Testis (tissue), 3 donors: ENCODE results near the gene CACNG6. TPM values are rescaled to one million over a fixed set of nuclear protein-coding genes. Genes with fewer than 3 reads are reported as not detected.

ENCODE experiments used
- DNase-seq: peaks from one replicate; pipeline ENCODE4 v3.0.0-alpha.2; 2019
- H3K27ac ChIP-seq, 2 donors: fragments of 200-600 bp; sonication (generic); one replicate each; pipeline ENCODE4 v1.5.1; 2019
- H3K27me3 ChIP-seq: fragments of 200-600 bp; sonication (generic); one replicate; pipeline ENCODE4 v1.5.1; 2019
- H3K36me3 ChIP-seq: fragments of 200-600 bp; sonication (generic); one replicate; pipeline ENCODE4 v1.5.1; 2017; ENCODE audit warnings: low read depth; ENCODE audit errors: missing control alignments
- H3K4me1 ChIP-seq: fragments of 200-600 bp; sonication (generic); one replicate; pipeline ENCODE4 v1.5.1; 2019
- H3K4me3 ChIP-seq, 2 donors: fragments of 200-600 bp; sonication (generic); one replicate each; pipeline ENCODE4 v1.5.1; 2017 to 2019
- H3K9me3 ChIP-seq: fragments of 200-600 bp; sonication (generic); one replicate; pipeline ENCODE4 v1.5.1; 2017
- CTCF ChIP-seq, 3 experiments: fragments of 450-650 bp in 2 of 3; fragments of 200-600 bp in 1 of 3; sonication (generic) in 1 of 3; IDR thresholded peaks; one replicate each; pipeline ENCODE4 v1.5.1; 2016 to 2019; ENCODE audit warnings: antibody characterized with exemption in 3 of 3, mild to moderate bottlenecking in 2 of 3, moderate library complexity in 1 of 3
- POLR2A ChIP-seq: fragments of 450-650 bp; IDR thresholded peaks from one replicate; pipeline ENCODE4 v1.6.1; 2017; ENCODE audit warnings: antibody characterized with exemption, mild to moderate bottlenecking, moderate library complexity
- WGBS, 2 donors: methylation state at CpG; one replicate each; pipeline ENCODE4 v1.1.5; 2018; 5-methylcytosine and 5-hydroxymethylcytosine counted together
- intact Hi-C: fragments of 100-400 bp; cut with DNase I; formaldehyde crosslinking; loops from one replicate; pipeline ENCODE4 v1.15.1; 2023; ENCODE audit warnings: low total_unique reads
- polyA plus RNA-seq: library from polyadenylated mRNA; stranded (reverse); fragments of 350-450 nt; fragmentation: Illumina TruSeq; extraction: RNeasy Lipid Tissue Mini Kit (QIAGEN cat#74804); gene quantifications from one replicate; pipeline ENCODE4 v1.2.3, GENCODE V29; 2014; ENCODE audit warnings: low read depth, low replicate concordance; ENCODE audit not compliant: insufficient read depth
- total RNA-seq, 2 donors: library from RNA; depleted of rRNA; stranded (reverse); fragments of >200 nt; gene quantifications; one replicate each; pipeline ENCODE4 v1.2.3, GENCODE V29; 2016

The CACNG6 gene
- total and polyA plus RNA-seq, 3 donors from 2014 or later: 2.1 to 5.5 (median 5.3) TPM

GRCh38 chr19:54021363-54021762 is 29.9 kb downstream of the CACNG6 start:
- 80 to 86% methylated on average over 8 of the region's 8 CpGs for WGBS, 2 donors
- H3K27ac ChIP-seq: no peak overlapping the region
- H3K36me3 ChIP-seq: no peaks in the 10 kb centered on the region
- H3K27me3 ChIP-seq: no peaks in the 10 kb centered on the region
- no peak for DNase-seq
- intact Hi-C loops: no loop called here
- H3K4me1 ChIP-seq: no peaks in the 10 kb centered on the region
- no peak for TF ChIP-seq POLR2A
- TF ChIP-seq CTCF (IDR thresholded peaks at IDR 0.05): no peak
- H3K9me3 ChIP-seq: no peaks in the 10 kb centered on the region
- H3K4me3 ChIP-seq: no peak overlapping the region

- Histone ChIP-seq H3K4me3 (no peak overlapping the region), H3K4me1 (no peaks in the 10 kb centered on the region), H3K36me3 (no peaks in the 10 kb centered on the region), H3K27me3 (no peaks in the 10 kb centered on the region), H3K9me3 (no peaks in the 10 kb centered on the region), H3K27ac (no peak overlapping the region)
- 81 to 85% methylated on average over 13 of the region's 13 CpGs for WGBS, 2 donors
- DNase-seq: no peak
- TF ChIP-seq CTCF (IDR thresholded peaks at IDR 0.05) (no peak), POLR2A (no peak)
- intact Hi-C loops: no loop called here
Observed at GRCh38 chr19:54021932-54022331, 30.5 kb downstream of the CACNG6 start.

- Histone ChIP-seq H3K27me3 (no peaks in the 10 kb centered on the region), H3K9me3 (no peaks in the 10 kb centered on the region), H3K36me3 (no peaks in the 10 kb centered on the region), H3K27ac (no peak overlapping the region), H3K4me1 (no peaks in the 10 kb centered on the region), H3K4me3 (no peak overlapping the region)
- WGBS, 2 donors: 34 to 43% methylated on average over 3 of the region's 3 CpGs
- intact Hi-C loops: no loop called here
- no peak for TF ChIP-seq POLR2A
- no peak for TF ChIP-seq CTCF (IDR thresholded peaks at IDR 0.05)
- DNase-seq: no peak
Observed at GRCh38 chr19:54023191-54023590, 31.8 kb downstream of the CACNG6 start.

GRCh38 chr19:54024660-54025059 is 33.2 kb downstream of the CACNG6 start:
- no peak for DNase-seq
- 52 to 68% methylated on average over 6 to 9 of the region's 9 CpGs for WGBS, 2 donors
- Histone ChIP-seq H3K9me3 (no peaks in the 10 kb centered on the region), H3K4me3 (no peak overlapping the region), H3K4me1 (no peaks in the 10 kb centered on the region), H3K27me3 (no peaks in the 10 kb centered on the region), H3K27ac (no peak overlapping the region), H3K36me3 (no peaks in the 10 kb centered on the region)
- no peak for TF ChIP-seq CTCF (IDR thresholded peaks at IDR 0.05)
- no peak for TF ChIP-seq POLR2A
- intact Hi-C loops: no loop called here

- TF ChIP-seq POLR2A (no peak), CTCF (IDR thresholded peaks at IDR 0.05) (no peak)
- Histone ChIP-seq H3K27me3 (no peaks in the 10 kb centered on the region), H3K4me1 (no peaks in the 10 kb centered on the region), H3K4me3 (no peak overlapping the region), H3K9me3 (no peaks in the 10 kb centered on the region), H3K27ac (no peak overlapping the region), H3K36me3 (no peaks in the 10 kb centered on the region)
- no peak for DNase-seq
- intact Hi-C loops: no loop called here
- WGBS, 2 donors: 77 to 97% methylated on average over 4 to 7 of the region's 7 CpGs
Observed at GRCh38 chr19:54026656-54027055, 35.2 kb downstream of the CACNG6 start.
